HG02623 (cell line): Measurements from ENCODE around the gene TINAGL1.
"Not testable (repeated sequence)": the region's sequence is repeated elsewhere in the genome, so short reads cannot be mapped to it uniquely, and the experiment has no call there.

Experiments used
- ATAC-seq: cut with Tn5 transposase; IDR thresholded peaks from one replicate; pipeline ENCODE4 v1.9.1; 2021; ENCODE audit warnings: moderate library complexity; ENCODE audit not compliant: unreplicated experiment

Gene TINAGL1

DNA sequence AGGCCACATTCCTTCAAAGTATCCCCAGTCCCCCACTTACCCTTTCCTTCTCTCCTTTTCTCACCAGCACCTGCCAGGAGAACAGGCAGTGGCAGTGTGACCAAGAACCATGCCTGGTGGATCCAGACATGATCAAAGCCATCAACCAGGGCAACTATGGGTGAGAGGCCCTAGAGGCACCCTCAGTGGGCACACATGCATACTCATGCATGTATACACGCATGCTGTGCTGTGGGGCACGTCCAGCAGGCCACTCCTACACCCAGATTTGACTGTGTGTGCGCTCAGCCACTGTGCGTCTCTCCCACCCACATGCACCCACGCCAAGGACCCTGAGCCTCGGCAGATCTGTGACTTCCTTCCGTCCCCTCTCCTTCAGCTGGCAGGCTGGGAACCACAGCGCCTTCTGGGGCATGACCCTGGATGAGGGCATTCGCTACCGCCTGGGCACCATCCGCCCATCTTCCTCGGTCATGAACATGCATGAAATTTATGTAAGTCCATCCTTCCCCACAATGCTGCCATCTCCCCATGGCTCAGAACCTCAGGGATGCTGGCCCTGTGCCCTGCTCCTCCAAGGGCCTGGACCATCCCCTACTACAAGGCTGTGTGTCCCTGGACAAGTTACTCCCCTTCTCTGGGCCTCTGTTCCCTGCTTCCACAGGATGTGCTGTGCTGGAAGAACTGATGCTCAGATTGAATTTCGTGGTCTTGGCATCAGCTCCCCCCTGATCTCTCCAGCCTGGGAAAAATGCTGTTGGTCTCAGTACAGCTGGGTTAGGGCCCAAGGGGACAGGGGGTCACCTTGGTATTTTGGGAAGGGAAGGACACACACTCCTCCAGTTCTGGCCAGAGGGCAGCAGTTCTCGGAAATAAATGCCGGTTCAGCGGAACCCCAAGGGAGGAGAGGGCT is 7.0 kb downstream of the TINAGL1 start:
- no peak for ATAC-seq

DNA sequence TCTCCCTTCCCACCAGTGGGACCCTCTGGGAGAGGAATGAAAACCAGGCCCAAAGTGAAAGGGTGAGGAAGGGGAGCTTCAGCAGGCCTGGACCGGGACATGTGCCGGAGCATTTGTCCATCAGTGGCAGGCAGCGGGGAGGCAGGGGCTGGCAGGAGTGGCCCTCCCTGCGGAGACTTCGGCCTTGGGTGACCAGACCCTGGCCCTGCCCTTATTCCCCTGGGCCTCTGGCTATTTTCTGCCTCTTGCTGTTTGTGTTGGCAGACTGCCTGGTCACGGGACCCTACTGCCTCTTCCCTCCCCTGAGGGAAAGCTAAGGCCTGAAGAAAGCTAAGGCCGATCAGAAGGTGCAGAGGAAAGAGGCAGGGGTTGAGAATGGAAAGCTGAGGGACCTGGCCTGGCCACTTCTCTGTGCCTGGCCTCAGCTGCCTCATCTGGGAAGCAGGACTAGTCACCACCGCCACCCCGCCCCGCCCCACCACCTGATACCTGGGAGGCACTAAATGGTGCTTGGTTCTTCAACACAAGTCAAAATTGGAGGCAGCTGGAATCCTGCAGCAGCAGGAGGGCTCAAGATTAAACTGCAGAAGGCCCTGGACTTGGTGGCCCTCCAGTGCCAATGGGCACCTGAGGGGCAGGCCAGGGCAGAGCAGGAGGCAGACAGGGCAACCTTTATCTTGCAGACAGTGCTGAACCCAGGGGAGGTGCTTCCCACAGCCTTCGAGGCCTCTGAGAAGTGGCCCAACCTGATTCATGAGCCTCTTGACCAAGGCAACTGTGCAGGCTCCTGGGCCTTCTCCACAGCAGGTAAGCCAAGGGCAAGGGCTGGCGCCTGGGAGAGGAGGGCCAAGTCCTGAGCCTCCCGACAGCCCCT is 7.9 kb downstream of the TINAGL1 start:
- no peak for ATAC-seq

DNA sequence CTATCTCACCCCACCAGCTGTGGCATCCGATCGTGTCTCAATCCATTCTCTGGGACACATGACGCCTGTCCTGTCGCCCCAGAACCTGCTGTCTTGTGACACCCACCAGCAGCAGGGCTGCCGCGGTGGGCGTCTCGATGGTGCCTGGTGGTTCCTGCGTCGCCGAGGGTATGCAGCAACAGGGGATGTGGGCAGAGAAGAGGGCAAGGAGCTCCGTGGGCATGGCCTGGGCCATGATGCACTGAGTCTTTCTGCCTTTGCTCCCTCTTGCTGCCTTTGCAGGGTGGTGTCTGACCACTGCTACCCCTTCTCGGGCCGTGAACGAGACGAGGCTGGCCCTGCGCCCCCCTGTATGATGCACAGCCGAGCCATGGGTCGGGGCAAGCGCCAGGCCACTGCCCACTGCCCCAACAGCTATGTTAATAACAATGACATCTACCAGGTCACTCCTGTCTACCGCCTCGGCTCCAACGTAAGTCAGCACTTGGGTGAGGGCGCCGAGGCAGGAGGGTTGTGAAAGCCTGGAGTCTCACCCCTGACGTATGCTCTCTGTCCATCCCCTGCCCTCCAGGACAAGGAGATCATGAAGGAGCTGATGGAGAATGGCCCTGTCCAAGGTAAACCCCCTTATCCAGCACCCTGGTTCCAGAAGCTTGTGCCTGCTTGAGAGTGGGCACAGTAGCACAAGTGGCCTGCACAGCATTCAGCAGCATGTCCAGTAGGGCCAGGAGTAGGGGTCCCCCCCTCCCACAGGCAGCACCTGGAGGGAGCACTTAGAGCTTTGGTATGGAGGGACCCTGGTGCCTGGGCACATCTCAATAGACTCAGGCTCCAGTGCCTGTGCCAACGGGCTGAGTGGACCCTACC is 8.8 kb downstream of the TINAGL1 start:
- ATAC-seq, result no peak

DNA sequence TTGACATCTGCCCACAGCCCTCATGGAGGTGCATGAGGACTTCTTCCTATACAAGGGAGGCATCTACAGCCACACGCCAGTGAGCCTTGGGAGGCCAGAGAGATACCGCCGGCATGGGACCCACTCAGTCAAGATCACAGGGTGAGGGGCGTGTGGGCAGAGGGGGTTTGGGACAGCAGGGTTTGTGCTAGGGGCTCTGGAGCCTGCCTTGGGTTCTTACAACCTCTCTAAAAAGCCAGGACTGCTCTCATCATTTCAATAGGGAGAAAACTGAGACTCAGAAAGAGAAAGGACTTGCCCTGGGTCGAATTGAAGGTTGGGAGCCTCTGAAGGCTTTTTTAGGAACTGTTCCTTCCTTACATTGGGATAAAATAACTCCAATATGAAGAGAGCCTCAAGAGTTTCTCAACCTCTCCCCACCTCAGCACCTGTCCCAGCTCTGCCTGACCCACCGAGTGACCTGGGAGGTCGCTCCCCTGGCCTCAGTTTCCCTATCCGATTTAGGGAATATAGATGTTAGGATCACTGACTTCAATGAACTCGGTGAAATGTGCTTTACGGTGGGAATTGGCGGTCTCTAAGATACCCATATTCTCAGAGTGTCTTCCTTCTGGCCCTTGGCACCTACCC is 9.5 kb downstream of the TINAGL1 start:
- no peak for ATAC-seq

DNA sequence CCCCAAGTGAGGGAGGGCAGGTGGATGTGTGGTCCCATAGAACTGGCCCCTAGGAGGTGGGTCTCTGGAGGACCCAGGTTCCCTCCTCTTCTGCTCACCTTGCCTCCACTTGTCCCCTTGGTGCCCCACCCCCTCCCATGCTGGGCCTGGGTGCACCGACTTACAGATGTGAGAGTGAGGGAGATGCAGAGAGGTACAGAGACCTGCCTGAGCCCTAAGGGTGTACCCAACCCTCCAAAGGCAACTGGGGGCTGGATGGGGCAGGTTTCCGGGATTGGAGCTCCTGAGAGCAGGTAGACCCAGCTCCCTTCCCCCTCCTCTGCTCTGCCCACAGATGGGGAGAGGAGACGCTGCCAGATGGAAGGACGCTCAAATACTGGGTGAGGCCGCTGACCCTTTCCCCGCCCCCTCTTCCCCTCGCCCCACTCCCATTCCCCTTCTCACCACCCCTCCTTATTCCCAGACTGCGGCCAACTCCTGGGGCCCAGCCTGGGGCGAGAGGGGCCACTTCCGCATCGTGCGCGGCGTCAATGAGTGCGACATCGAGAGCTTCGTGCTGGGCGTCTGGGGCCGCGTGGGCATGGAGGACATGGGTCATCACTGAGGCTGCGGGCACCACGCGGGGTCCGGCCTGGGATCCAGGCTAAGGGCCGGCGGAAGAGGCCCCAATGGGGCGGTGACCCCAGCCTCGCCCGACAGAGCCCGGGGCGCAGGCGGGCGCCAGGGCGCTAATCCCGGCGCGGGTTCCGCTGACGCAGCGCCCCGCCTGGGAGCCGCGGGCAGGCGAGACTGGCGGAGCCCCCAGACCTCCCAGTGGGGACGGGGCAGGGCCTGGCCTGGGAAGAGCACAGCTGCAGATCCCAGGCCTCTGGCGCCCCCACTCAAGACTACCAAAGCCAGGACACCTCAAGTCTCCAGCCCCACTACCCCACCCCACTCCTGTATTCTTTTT is 10.3 kb downstream of the TINAGL1 start:
- no peak for ATAC-seq

DNA sequence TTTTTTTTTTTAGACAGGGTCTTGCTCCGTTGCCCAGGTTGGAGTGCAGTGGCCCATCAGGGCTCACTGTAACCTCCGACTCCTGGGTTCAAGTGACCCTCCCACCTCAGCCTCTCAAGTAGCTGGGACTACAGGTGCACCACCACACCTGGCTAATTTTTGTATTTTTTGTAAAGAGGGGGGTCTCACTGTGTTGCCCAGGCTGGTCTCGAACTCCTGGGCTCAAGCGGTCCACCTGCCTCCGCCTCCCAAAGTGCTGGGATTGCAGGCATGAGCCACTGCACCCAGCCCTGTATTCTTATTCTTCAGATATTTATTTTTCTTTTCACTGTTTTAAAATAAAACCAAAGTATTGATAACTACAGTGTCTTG is 11.0 kb downstream of the TINAGL1 start:
- ATAC-seq, result not testable (repeated sequence)

DNA sequence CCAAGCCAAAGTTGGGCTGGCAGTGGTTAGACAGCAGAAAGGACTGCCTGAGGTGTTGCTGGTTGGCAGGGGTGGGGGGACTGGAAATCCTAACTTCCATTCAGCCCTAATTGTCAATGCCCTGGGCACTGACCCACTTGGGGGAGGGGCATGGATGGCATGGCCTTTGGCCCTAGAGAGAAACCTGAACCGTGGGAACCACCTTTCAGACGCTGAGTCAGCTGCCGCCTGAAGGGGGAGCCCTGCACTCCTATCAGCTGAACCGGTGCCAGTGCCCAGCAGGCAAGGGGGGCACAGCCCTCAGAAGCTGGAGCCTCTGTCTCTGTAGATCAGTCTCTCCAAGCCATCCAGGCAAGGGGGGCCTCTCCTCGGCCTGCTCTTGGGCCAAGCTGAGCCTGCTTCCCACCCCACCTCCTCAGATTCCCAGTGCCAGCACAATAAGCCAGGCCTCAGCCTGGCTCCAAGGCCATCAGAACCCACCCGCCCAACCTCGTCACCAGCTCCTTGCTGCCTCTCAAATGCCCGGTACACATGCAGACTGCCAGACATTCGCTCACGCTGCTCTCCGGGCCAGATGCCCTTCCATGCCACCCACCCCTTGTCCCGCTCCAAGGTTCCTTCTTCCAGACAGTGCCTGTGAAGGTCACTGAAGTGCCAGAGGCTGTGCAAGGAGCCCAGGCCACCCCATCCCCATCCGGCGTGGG is 11.6 kb downstream of the TINAGL1 start:
- ATAC-seq, result no peak

DNA sequence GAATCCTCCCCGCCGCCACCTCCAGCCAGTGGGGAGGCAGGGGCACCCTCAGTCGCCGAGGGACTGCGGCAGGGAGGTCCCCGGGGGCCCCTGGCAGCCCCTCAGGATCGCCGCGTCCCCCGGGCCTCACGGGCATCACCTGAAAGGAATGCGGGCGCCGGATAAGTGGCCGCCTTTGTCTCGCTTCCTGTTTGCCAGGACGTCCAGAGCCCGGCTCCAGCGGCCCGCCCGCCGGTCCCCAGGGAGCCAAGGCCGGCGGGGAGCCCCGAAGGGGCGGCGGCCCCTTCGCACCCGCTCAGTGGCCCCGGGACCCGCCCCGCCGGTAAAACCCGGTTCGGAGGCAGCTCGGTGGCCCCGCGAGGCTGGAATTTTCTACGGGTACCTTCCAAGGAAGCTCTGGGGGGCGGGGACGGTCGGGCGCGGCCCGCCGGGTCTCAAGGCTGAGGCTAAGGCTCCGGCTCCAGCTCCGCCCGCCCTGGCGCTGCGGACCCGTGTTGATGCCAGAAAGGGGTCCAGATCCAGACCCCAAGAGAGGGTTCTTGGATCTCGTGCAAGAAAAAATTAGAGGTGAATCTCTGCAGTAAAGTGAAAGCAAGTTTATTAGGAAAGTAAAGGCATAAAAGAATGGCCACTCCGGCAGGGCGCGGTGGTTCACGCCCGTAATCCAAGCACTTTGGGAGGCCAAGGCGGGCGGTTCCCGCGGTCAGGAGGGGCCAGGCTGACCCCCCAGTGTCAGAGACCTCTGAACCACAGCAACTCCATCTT is 12.6 kb downstream of the TINAGL1 start:
- ATAC-seq, result no peak

DNA sequence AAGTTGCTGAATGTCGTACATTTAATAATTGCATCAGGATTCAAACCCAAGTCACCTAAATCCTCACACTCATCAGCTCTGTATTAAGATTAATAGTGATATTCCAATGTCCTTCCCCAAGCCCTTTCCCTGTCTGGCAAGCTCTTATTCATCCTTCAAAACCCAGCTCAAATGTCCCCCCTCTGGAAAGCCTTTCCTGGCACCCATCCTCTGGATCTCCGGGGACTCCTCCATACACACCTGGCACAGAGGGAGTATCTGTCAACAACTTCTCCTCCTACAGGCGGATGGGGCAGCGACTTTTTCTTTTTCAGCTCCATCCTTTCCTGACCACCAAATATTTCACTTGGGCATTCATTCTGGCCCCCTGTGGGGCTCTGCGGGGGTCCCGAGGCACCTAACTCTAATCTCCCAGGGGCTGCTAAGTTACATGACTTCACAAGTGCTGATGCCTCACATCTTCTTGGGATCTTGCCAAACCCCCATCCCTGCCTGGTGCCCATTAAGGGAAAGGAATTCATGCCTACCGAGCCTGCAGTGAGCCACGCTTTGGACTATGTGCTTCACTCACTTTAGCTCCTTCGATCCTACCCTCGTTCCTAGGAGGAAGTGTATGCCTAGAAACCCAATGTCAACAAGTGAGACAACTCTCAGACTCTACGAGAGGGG is 15.2 kb downstream of the TINAGL1 start:
- ATAC-seq, result no peak

DNA sequence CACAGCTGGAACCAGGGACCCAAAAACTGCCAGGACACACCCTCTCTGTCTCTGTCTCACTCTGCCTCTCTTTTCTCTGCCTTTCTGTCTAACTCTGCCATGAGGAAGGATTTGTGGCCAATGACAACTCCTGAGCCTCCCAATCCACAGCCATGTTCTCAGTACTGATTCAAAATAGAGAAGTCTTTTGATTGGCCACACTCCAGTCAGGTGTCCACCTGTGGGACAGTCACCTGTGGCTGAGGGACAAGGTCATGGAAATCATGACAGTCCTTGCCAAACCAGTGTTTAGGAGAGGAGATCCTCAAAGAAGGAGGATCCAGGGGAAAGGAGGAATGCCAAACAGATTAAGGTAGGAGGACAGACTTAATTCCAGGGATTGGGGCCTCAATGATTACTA is 15.8 kb downstream of the TINAGL1 start:
- ATAC-seq, result no peak

DNA sequence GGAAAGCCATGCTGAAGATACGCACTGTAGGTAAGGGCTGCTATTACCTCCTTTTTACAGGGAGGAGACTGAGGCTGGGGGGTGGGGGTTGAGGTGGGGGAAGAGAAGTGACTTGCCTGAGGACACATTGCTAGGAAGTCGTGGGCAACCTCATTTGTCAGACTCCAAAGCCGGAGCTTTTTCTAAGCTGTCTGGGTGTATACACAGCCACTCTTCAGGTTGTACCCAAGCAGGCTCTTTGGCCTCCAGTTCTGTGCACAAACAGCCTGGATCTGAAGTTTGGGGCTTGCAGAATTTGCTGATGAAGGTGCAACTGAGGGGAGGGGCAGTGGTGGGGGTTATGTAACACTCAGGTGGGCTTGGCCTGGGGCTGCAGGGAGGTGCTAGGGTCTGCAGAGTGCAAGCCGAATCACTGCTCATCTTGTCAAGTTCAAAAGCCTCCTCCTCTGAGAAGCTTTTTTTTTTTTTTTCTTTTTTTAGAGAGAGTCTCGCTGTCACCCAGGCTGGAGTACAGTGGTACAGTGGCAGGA is 16.9 kb downstream of the TINAGL1 start:
- no peak for ATAC-seq

DNA sequence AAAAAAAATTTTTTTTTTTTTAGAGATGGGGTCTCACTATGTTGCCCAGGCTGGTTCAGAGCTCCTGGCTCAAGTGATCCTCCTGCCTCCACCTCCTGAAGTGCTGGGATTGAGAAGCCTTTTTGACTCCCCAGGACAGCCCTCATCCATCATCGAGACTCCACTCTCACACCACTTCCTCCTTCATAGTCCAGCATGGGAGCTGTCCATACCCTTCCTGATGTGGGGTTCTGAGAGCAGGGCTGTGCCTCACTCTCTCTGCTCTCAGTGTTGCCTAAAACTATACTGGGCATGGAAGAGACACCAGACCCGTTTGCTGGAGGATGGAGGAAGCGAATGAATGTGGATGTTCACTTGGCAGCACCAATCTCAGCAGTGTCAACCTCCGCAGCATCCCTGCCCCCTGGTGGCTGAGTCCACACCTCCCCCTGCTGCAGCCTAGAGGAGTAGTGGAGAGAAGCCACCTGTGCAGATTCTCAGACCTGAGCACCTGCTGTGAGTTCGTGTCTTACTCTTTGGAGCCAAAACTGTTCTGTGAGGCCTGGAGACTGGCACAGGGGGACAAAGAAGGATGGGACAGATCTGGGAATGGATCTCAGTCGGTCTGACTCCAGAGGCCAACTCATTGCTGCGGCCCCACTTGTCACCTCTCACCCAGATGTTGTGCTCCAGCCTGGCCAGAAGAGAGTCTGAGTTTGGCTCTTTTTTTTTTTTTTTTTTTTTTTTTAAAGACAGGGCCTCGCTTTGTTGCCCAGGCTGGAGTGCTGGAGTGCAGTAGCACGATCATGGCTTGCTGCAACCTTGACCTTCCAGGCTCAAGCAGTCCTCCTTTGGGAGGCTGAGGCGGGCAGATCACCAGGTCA is 17.7 kb downstream of the TINAGL1 start:
- ATAC-seq, result no peak

DNA sequence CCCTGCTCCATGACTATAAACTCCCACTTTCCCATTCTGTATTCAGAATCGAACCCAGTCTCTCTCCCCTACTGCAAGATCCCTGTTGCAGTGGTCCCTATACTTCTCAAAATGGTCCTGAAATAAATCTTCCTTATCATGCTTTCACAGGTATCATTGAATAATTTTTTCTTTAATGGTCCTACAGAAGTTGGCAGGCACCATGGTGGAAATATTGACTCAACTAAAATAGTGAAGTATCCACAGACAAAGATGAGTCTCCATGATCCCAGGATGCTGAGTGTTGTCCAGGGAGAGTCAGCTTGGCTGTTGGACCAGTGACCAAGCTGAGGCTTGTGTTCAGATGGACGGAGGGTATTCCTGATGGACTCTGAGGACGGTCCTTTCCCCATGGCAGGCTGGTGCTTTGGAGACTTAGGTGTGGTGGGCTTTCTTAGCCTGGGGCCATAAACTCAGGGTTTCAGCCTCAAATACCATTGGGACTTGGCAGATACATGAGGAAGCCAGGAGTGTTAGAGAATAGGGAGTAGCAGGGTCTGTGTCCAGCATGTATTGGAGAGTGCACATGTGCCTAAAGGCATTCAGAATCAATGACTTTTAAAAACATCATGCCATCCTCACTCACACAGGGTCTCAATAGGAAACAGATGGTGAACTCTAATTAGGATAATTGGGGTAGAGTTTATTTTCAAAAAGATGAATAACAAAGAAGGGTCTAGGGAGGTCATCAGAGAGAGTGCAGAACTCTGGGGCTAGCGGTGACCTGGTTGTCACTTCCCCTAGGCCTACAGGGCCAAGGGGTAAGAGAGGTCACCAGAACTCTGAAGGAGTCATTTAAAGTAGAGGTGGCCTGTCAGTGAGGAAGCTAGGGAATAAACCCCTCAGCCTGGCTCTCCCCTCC is 19.8 kb downstream of the TINAGL1 start:
- no peak for ATAC-seq

DNA sequence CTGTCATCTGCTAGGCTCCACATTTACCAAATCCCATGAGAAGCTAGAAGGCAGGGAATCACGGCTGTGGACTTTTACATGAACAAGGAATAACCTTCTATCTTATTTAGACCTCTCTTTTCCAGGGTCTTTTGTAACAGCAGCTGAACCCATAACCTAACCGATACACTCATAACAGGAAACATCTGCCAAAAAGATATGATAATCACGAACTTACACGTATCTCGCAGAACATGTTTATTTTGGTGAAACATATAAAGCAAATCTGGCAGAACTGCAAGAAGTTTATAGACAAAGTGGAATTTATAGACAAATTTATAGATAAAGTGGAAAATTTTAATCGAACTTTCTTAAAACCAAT is 20.4 kb downstream of the TINAGL1 start:
- no peak for ATAC-seq

DNA sequence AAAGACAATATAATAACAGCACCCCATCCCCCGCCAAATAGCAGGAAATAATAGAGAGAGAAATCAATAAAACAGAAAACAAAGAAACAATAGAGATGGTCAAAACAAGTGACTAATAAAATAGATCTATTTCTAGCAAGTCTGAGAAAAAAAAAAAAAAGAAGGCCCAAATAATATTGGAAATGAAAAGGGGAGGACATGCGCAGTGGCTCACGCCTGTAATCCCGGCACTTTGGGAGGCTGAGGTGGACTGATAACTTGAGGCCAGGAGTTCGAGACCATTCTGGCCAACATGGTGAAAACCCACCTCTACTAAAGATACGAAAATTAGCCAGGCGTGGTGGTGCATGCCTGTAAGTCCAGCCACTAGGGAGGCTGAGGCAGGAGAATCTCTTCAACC is 22.7 kb downstream of the TINAGL1 start:
- no peak for ATAC-seq
